Spleen (tissue), 11 donors: ENCODE results near the gene KANSL1L. TPM values are rescaled to one million over a fixed set of nuclear protein-coding genes. Genes with fewer than 3 reads are reported as not detected.

Source experiments
- DNase-seq: peaks from one replicate; pipeline ENCODE4 v3.0.0-alpha.2; 2020
- H3K27ac ChIP-seq, 8 donors: fragments of 200-600 bp; sonication (generic) in 7 of 8; 1 replicate in 4 of 8; 2 replicates in 4 of 8; pipeline versions ENCODE4 v1.5.0 to v1.8.0; 2016 to 2021; ENCODE audit warnings: inconsistent platforms in 4 of 8, mild to moderate bottlenecking in 4 of 8, moderate library complexity in 1 of 8
- H3K27me3 ChIP-seq, 7 donors: fragments of 200-600 bp; sonication (generic) in 6 of 7; replicated peaks in 1 of 7; 1 replicate in 4 of 7; 2 replicates in 3 of 7; pipeline versions ENCODE4 v1.5.0 to v1.8.0; 2016 to 2021; ENCODE audit warnings: inconsistent platforms in 3 of 7, mild to moderate bottlenecking in 1 of 7
- H3K36me3 ChIP-seq, 6 donors: fragments of 200-600 bp; sonication (generic) in 5 of 6; 1 replicate in 4 of 6; 2 replicates in 2 of 6; pipeline versions ENCODE4 v1.5.0 to v1.8.0; 2016 to 2021; ENCODE audit warnings: inconsistent platforms in 2 of 6
- H3K4me1 ChIP-seq, 6 donors: fragments of 200-600 bp; sonication (generic) in 5 of 6; 1 replicate in 3 of 6; 2 replicates in 3 of 6; pipeline versions ENCODE4 v1.5.0 to v1.8.0; 2016 to 2021; ENCODE audit warnings: inconsistent platforms in 3 of 6
- H3K4me3 ChIP-seq, 8 donors: fragments of 200-600 bp; sonication (generic) in 7 of 8; 1 replicate in 4 of 8; 2 replicates in 4 of 8; pipeline versions ENCODE4 v1.5.0 to v1.8.0; 2016 to 2021; ENCODE audit warnings: inconsistent platforms in 4 of 8, mild to moderate bottlenecking in 4 of 8, moderate library complexity in 2 of 8
- H3K9me3 ChIP-seq, 8 donors: fragments of 200-600 bp; sonication (generic) in 7 of 8; 1 replicate in 4 of 8; 2 replicates in 4 of 8; pipeline versions ENCODE4 v1.5.0 to v1.8.0; 2016 to 2021; ENCODE audit warnings: inconsistent platforms in 4 of 8
- POLR2A ChIP-seq, 3 donors: fragments of 450-650 bp; IDR thresholded peaks; one replicate each; pipeline ENCODE4 v1.5.1; 2017; ENCODE audit warnings: antibody characterized with exemption in 3 of 3, mild to moderate bottlenecking in 1 of 3
- POLR2AphosphoS5 ChIP-seq, 3 donors: sonication (generic); formaldehyde crosslinking; IDR thresholded peaks; one replicate each; pipeline ENCODE4 v1.5.1; 2017; ENCODE audit warnings: antibody characterized with exemption in 3 of 3
- WGBS, 5 donors: extraction: QIAGEN DNeasy Blood & Tissue Kit in 3 of 5; methylation state at CpG; one replicate each; pipeline versions ENCODE4 v1.1.5 to v1.1.7; 2013 to 2018; 5-methylcytosine and 5-hydroxymethylcytosine counted together
- intact Hi-C: fragments of 100-400 bp; cut with DNase I; formaldehyde crosslinking; loops from one replicate; pipeline ENCODE4 v1.15.0; 2023; ENCODE audit warnings: low total_unique reads
- polyA plus RNA-seq, 3 donors: library from polyadenylated mRNA; stranded (reverse); fragments of 200-250 nt; gene quantifications; one replicate each; pipeline ENCODE4 v1.2.1, GENCODE V29; 2013
- total RNA-seq, 7 donors: library from RNA; depleted of rRNA in 3 of 7; stranded (reverse); fragments of >200 nt in 3 of 7; fragmentation: NEBNext Ultra II Directional in 4 of 7; extraction: Animal tissue kit (Norgen Biotek cat#: 25700) in 4 of 7; gene quantifications; one replicate each; pipeline versions ENCODE4 v1.1.0 to v1.2.1, GENCODE V29; 2016 to 2021
- TF ChIP-seq, protein P1 (sequence below), 11 experiments: fragments of 200-600 bp in 7 of 11; fragments of 450-650 bp in 4 of 11; sonication (generic) in 4 of 11; IDR thresholded peaks in 8 of 11; conservative IDR thresholded peaks in 3 of 11; 1 replicate in 7 of 11; 2 replicates in 4 of 11; pipeline versions ENCODE4 v1.4.0 to v1.8.0; 2016 to 2021; ENCODE audit warnings: antibody characterized with exemption in 11 of 11, inconsistent platforms in 4 of 11, mild to moderate bottlenecking in 1 of 11
- donor health status: healthy with polysubstance abuse.
- donor health status: DM: no; HTN: no; CAD: no; lungs with moderate emphysema.
- donor health status: DM: no; HTN: no; CAD: no.
- donor health status: Bipolar disorder and iron deficiency.
- donor health status: healthy.
- donor health status: DM: no; HTN: no; CAD: no.
- donor health status: DM: yes; HTN: yes; CAD: no.

KANSL1L gene
- total and polyA plus RNA-seq, 10 donors, result 1.2 to 30.5 (median 15.3) TPM

GRCh38 chr2:210128961-210129360, 42.2 kb downstream of the KANSL1L start:
- Histone ChIP-seq H3K27me3 (no peaks in the 10 kb centered on the region), H3K27ac (no peak overlapping the region), H3K36me3 (peaks cover 0 to 38% (median 8%) of the 10 kb centered on the region in 6 donors), H3K4me1 (no peaks in the 10 kb centered on the region), H3K4me3 (no peak overlapping the region), H3K9me3 (peaks cover 0 to 28% (median 22%) of the 10 kb centered on the region in 8 donors)
- intact Hi-C loops, result no loop called here
- TF ChIP-seq POLR2AphosphoS5 (IDR thresholded peaks at IDR 0.05) (no peak), POLR2A (IDR thresholded peaks at IDR 0.05) (no peak)
- TF ChIP-seq, protein P1, sequence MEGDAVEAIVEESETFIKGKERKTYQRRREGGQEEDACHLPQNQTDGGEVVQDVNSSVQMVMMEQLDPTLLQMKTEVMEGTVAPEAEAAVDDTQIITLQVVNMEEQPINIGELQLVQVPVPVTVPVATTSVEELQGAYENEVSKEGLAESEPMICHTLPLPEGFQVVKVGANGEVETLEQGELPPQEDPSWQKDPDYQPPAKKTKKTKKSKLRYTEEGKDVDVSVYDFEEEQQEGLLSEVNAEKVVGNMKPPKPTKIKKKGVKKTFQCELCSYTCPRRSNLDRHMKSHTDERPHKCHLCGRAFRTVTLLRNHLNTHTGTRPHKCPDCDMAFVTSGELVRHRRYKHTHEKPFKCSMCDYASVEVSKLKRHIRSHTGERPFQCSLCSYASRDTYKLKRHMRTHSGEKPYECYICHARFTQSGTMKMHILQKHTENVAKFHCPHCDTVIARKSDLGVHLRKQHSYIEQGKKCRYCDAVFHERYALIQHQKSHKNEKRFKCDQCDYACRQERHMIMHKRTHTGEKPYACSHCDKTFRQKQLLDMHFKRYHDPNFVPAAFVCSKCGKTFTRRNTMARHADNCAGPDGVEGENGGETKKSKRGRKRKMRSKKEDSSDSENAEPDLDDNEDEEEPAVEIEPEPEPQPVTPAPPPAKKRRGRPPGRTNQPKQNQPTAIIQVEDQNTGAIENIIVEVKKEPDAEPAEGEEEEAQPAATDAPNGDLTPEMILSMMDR (IDR thresholded peaks at IDR 0.05 in 8 of 11, conservative IDR thresholded peaks at IDR 0.05 in 3 of 11), result no peak
- 68 to 81% (median 72%) methylated on average over 3 of the region's 3 CpGs for WGBS, 5 donors
- DNase-seq, result no peak

GRCh38 chr2:210113614-210114235, 57.5 kb downstream of the KANSL1L start:
- no peak overlapping the region for H3K27ac ChIP-seq
- WGBS, 5 donors, result 92 to 97% (median 93%) methylated on average over 3 of the region's 3 CpGs
- intact Hi-C loops, result no loop called here
- TF ChIP-seq POLR2A (IDR thresholded peaks at IDR 0.05), result no peak
- TF ChIP-seq, protein P1 (IDR thresholded peaks at IDR 0.05 in 8 of 11, conservative IDR thresholded peaks at IDR 0.05 in 3 of 11), result no peak
- no peak for TF ChIP-seq POLR2AphosphoS5 (IDR thresholded peaks at IDR 0.05)
- no peak for DNase-seq
- H3K4me3 ChIP-seq, result no peak overlapping the region
- H3K4me1 ChIP-seq, result no peaks in the 10 kb centered on the region
- no peaks in the 10 kb centered on the region for H3K27me3 ChIP-seq
- peaks cover 0 to 68% (median 51%) of the 10 kb centered on the region in 8 donors for H3K9me3 ChIP-seq
- peaks cover 0 to 34% (median 2%) of the 10 kb centered on the region in 6 donors for H3K36me3 ChIP-seq

- intact Hi-C loops, result no loop called here
Observed at GRCh38 chr2:210112871-210113270, 58.3 kb downstream of the KANSL1L start.

GRCh38 chr2:210099940-210100339, 71.3 kb downstream of the KANSL1L start:
- DNase-seq, result no peak
- Histone ChIP-seq H3K27ac (no peak overlapping the region), H3K4me1 (no peaks in the 10 kb centered on the region), H3K36me3 (peaks cover 0 to 29% (median 0%) of the 10 kb centered on the region in 6 donors), H3K9me3 (no peaks in the 10 kb centered on the region), H3K4me3 (no peak overlapping the region), H3K27me3 (no peaks in the 10 kb centered on the region)
- intact Hi-C loops, result no loop called here
- 85 to 95% (median 92%) methylated on average over 6 of the region's 6 CpGs for WGBS, 5 donors
- TF ChIP-seq, protein P1 (IDR thresholded peaks at IDR 0.05 in 8 of 11, conservative IDR thresholded peaks at IDR 0.05 in 3 of 11), result no peak
- TF ChIP-seq POLR2AphosphoS5 (IDR thresholded peaks at IDR 0.05) (no peak), POLR2A (IDR thresholded peaks at IDR 0.05) (no peak)

More at GRCh38 chr2:210112871-210113270, 58.3 kb downstream of the KANSL1L start:
- no peak for TF ChIP-seq POLR2A (IDR thresholded peaks at IDR 0.05)
- TF ChIP-seq, protein P1 (IDR thresholded peaks at IDR 0.05 in 8 of 11, conservative IDR thresholded peaks at IDR 0.05 in 3 of 11), result no peak
- TF ChIP-seq POLR2AphosphoS5 (IDR thresholded peaks at IDR 0.05), result no peak
- no peak overlapping the region for H3K27ac ChIP-seq
- no peaks in the 10 kb centered on the region for H3K27me3 ChIP-seq
- H3K36me3 ChIP-seq, result peaks cover 0 to 31% (median 2%) of the 10 kb centered on the region in 6 donors
- DNase-seq, result no peak
- no peak overlapping the region for H3K4me3 ChIP-seq
- H3K4me1 ChIP-seq, result no peaks in the 10 kb centered on the region
- peaks cover 0 to 60% (median 45%) of the 10 kb centered on the region in 8 donors for H3K9me3 ChIP-seq
